ENCODE data around the gene NECAB3. TPM values are rescaled to one million over a fixed set of nuclear protein-coding genes. Genes with fewer than 3 reads are reported as not detected.

The NECAB3 gene, protein sequence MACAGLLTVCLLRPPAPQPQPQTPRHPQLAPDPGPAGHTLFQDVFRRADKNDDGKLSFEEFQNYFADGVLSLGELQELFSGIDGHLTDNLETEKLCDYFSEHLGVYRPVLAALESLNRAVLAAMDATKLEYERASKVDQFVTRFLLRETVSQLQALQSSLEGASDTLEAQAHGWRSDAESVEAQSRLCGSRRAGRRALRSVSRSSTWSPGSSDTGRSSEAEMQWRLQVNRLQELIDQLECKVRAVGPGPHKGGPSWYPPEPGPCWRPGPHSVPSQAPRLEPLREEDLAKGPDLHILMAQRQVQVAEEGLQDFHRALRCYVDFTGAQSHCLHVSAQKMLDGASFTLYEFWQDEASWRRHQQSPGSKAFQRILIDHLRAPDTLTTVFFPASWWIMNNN
- 15.0 and 24.0 TPM in 2 replicates for total RNA-seq

DNA sequence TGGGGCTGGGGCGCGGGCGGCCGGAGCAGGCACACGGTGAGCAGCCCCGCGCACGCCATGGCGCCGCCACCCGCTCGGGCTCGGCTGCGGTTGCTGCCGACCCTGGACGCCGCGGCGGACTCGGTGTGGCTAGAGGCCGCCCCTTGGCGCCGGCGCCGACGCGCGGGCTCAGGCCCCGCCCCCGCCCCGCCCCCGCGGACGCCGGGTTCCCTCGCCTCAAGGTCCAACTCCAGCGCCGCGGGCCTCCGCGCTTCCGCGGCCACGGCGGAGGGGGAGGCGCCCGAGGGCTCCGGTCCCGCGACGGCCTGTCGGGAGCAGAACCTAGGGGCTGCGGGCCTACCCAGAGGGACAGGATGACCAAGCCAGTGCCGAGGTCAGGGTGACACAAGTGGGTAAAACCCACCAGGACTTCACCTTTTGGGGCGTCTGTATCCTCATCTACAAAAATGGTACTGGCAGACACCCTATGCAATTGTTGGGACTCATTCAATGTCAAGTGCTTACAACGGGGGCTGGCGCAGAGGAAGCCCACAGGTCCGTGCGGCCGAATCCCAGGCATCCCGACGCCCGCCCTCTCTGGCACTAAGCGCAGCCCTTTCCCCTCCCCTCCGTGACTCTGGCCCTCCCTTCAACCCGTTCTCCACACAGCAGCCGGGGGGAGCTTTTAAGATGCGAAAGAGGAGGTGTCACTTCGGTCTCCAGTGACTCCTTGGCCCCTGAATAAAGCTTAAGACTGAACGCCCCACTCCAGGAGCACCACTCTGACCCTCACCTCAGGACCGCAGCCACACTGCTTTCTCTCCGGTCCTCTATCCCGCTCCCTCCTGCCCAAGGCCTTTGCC lies at the start of gene NECAB3:
TSS of gene NECAB3 (minus strand) at position 135 of the 842 bp plus-strand sequence. CDS start at position 59, 76 bp downstream.

DNA sequence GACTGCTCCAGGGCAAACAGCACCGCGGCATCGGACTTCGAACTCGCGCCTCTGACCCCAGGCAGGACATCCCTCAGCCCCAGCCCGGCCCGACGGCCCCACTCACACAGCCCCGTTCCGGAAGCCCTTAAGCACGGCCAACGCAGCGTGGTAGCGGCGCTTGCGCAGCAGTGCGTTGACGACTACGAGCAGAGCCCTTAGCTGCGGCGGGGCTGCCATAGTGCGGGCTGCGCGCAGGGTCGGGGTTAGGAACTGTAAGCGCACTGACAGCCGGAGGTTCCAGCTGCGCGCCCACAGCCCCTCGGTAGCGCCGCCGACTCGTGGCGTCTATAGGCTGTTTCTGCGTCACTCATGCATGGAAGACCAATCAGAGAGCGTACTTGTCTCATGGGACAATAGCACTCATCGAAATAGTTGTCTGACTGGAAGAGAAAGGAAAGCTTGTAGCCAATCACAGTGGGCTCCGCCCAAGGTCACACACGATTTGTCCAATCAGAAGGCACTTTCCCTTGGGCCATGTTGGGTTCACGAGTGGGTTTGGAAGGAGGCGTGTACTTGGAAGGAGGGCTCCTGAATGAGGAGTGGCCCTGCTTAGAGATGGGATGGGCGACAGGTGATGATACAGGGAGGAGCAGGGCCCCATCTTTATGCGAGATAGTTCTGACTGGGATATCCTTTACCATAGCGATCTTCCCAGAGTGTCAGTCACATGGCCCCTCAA lies 45.9 kb upstream of the NECAB3 start, which contains the start of gene PXMP4:
TSS of gene PXMP4 (minus strand) at position 322 of the 721 bp plus-strand sequence. CDS start at position 219, 103 bp downstream.

DNA sequence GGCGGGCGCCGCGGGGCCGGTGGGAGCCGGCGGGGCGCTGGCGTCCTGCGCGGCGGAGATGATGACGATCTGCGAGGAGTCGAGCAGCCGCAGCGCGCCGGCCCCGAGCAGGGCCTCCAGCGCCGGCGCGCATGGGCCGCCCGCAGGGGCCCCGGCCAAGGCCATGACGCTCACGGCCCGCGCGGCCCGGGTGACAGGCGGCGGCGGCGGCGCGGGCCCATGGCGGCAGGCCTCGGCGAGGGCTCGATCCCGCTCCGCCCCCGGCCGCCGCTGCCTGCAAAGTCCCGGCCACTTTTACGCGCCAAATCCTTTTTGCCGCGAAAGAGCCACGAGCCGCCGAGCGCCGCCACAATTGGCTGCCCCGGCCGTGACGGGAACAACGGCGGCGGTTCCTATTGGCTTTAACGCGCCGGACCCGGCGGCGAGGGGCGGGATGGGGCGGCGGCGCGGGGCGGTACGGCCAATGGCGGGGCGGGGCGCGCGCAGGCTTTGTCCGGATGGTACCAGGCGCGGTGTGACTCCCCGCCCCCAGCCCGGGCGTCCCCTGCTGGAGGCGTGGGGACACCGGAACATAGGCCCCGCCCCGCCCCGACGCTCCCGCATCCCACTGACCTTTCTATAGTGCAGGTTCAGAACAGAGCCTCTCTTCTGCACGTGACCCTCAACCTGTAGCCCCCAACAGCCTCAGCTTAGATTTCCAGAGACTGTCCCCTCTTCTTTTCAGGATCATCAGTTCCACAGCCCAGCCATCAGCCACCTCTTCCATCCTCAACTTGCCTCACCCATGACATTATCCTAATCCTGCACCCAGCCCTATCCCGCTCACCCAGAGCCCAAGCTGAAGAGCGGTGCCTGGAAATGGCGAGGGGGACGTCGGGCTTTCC lies 12.1 kb upstream of the NECAB3 start, which contains the start of gene E2F1:
TSS of gene E2F1 (minus strand) at position 286 of the 884 bp plus-strand sequence. CDS start at position 165, 121 bp downstream.

DNA sequence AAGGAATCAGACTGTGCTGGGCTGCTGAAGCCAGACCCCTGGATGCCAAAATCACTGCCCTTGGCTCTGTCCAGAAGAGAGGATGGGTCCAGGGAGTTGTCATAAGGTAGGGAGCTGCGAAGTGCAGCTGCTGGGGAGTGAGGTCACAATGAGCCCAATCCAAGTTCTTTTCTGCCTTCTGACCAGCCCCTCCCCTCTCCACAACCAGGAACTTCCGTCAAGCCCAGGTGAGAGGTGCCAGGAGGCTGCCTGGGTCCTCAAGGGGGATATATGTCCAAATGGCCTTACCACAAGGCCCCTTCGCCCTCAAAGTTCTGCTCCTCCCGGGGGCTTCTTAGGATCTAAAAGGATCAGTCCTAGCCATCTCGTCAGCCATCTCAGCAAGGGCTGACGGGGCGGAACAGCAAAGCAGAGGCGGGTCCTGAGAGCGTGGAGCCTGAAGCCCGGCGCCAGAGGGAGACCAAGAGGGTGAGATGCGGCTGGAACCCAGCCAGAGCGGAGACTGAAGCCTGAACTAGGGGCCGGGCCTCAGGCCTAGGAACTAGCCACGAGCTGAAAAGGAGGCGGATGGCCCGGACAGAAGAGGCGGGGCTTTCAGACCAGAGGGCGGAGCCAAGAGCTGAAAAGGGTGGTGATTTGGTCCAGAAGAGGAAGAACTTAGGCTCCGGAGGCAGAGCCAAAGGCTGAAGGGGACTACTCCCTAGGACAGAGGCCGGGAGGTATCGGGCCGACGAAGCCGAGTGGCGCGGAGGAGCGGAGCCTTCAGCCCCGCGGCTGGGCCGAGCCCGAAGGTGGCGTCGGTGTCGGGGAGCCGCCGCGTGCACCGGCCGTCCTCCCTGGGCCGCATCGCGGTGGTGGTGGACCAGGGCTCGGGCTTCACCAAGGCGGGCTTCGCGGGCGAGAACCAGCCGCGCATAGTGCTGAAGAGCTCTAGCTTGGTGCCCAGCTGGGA lies 7.7 kb downstream of the NECAB3 start, which contains the start of gene ACTL10:
TSS of gene ACTL10 (plus strand) at position 651 of the 952 bp plus-strand sequence. CDS start 555 bp downstream, outside the sequence.

DNA sequence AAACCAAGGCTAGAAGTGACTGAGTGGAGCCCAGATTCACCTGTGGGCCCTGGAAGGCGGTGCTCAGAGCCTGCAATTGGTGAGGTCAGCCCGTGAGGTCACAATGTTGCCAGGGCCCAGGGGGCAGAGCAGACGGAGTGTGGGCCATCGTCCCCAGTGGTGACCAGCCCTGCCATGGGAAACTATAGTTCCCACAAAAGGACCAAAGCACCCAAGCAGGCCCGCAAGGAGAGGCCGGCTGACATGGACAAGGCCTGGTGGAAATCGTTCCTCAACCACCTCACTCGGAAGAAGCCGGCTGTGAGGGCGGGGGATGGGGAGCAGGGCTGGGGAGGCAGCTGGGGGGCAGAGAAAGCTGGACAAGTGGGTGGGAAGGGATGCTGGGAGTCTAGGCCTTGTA lies 12.1 kb downstream of the NECAB3 start, which contains the start of gene C20orf144:
TSS of gene C20orf144 (plus strand) at position 156 of the 400 bp plus-strand sequence. CDS start at position 175, 19 bp downstream.

Other genes starting within 250 kb of the NECAB3 start
- gene SNTA1, start 230.7 kb downstream of the NECAB3 start, total RNA-seq: 14.4 and 29.9 TPM in 2 replicates
- gene CBFA2T2, start 184.3 kb downstream of the NECAB3 start, total RNA-seq: 3.3 and 3.7 TPM in 2 replicates
- gene C20orf144, start 12.1 kb downstream of the NECAB3 start, total RNA-seq: 0.19 and 0.28 TPM in 2 replicates
- 2.7 and 2.8 TPM in 2 replicates for gene ACTL10, start 7.5 kb downstream of the NECAB3 start, total RNA-seq
- gene E2F1, start 12.0 kb upstream of the NECAB3 start, total RNA-seq: 2.8 and 16.1 TPM in 2 replicates
- 5.4 and 5.6 TPM in 2 replicates for gene PXMP4, start 45.9 kb upstream of the NECAB3 start, total RNA-seq
- 0.77 and 1.1 TPM in 2 replicates for gene ZNF341, start 57.6 kb upstream of the NECAB3 start, total RNA-seq
- 34.1 and 49.8 TPM in 2 replicates for gene CHMP4B, start 136.9 kb upstream of the NECAB3 start, total RNA-seq